Gastrocnemius medialis (tissue), 4 donors: ENCODE measurements around the gene MMP24.

ENCODE experiments used
- CTCF ChIP-seq, 5 experiments: fragments of 450-650 bp in 3 of 5; fragments of 200-600 bp in 2 of 5; sonication (generic) in 2 of 5; IDR thresholded peaks in 4 of 5; conservative IDR thresholded peaks in 1 of 5; 1 replicate in 4 of 5; 2 replicates in 1 of 5; pipeline ENCODE4 v1.5.1; 2016 to 2019; ENCODE audit warnings: antibody characterized with exemption in 5 of 5, mild to moderate bottlenecking in 3 of 5, moderate library complexity in 3 of 5
- POLR2A ChIP-seq, 2 donors: fragments of 450-650 bp; IDR thresholded peaks; one replicate each; pipeline ENCODE4 v1.6.1; 2017; ENCODE audit warnings: antibody characterized with exemption in 2 of 2, mild to moderate bottlenecking in 2 of 2, moderate library complexity in 2 of 2

GRCh38 chr20:35207950-35208611 lies 18.4 kb upstream of the MMP24 start:
- TF ChIP-seq CTCF (IDR thresholded peaks at IDR 0.05 in 4 of 5, conservative IDR thresholded peaks at IDR 0.05 in 1 of 5) = peak; percentile 77 to 85 (median 81)
- no peak for TF ChIP-seq POLR2A (IDR thresholded peaks at IDR 0.05)
